ENCODE results near the gene ALKBH3. TPM values are rescaled to one million over a fixed set of nuclear protein-coding genes. Genes with fewer than 3 reads are reported as not detected.

The ALKBH3 gene
- total RNA-seq, 1 donor = 47.8 TPM

DNA sequence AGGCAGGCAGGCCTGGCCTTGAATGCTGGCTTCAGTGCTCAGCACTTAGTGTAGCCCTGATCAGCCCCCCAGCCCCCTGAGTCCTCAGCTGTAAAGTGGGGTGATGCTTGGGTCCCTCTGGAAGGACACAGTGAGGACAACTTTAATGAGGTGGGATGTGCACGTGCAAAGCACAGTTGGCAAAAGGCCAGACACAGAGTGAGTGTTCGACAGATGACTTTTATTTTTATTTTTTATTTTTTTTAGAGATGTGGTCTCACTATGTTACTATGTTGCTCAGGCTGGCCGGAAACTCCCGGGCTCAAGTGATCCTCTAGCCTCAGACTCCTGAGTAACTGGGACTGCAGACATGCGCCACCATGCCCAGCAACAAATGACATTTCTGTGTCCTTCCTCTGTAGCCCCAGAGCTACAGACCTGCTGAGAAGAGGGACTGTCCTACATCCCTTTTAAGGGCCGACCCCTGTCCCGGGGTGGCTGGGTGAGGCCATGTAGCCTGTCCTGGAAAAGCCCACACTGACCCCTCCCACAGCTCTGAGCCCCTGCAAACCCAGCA lies 54.9 kb downstream of the ALKBH3 start:
- Histone ChIP-seq H3K27ac (ENCODE audit: low read depth, low read length) (no peak overlapping the region), H4K20me1 (ENCODE audit: insufficient read depth, low read length) (no peaks in the 10 kb centered on the region), H3K27me3 (ENCODE audit: insufficient read depth, low read length) (peaks cover 3% of the 10 kb centered on the region), H3K36me3 (ENCODE audit: insufficient read depth, low read length) (no peaks in the 10 kb centered on the region), H3K4me1 (ENCODE audit: insufficient read depth, low read length) (peaks cover 24% of the 10 kb centered on the region), H2AFZ (ENCODE audit: low read length) (no peak overlapping the region), H3K4me3 (ENCODE audit: insufficient read depth, low read length) (no peak overlapping the region), H3K9me3 (ENCODE audit: low read depth, low read length) (no peaks in the 10 kb centered on the region), H3K4me2 (ENCODE audit: insufficient read depth, low read length) (no peak overlapping the region), H3K79me2 (ENCODE audit: insufficient read depth, low read length) (no peaks in the 10 kb centered on the region)
- TF ChIP-seq, protein P1, sequence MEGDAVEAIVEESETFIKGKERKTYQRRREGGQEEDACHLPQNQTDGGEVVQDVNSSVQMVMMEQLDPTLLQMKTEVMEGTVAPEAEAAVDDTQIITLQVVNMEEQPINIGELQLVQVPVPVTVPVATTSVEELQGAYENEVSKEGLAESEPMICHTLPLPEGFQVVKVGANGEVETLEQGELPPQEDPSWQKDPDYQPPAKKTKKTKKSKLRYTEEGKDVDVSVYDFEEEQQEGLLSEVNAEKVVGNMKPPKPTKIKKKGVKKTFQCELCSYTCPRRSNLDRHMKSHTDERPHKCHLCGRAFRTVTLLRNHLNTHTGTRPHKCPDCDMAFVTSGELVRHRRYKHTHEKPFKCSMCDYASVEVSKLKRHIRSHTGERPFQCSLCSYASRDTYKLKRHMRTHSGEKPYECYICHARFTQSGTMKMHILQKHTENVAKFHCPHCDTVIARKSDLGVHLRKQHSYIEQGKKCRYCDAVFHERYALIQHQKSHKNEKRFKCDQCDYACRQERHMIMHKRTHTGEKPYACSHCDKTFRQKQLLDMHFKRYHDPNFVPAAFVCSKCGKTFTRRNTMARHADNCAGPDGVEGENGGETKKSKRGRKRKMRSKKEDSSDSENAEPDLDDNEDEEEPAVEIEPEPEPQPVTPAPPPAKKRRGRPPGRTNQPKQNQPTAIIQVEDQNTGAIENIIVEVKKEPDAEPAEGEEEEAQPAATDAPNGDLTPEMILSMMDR (IDR thresholded peaks at IDR 0.05; ENCODE audit: extremely low read depth, low read depth, low read length) = no peak
- peak; percentile 23 for DNase-seq (ENCODE audit: insufficient read length, low spot score, missing footprints)

DNA sequence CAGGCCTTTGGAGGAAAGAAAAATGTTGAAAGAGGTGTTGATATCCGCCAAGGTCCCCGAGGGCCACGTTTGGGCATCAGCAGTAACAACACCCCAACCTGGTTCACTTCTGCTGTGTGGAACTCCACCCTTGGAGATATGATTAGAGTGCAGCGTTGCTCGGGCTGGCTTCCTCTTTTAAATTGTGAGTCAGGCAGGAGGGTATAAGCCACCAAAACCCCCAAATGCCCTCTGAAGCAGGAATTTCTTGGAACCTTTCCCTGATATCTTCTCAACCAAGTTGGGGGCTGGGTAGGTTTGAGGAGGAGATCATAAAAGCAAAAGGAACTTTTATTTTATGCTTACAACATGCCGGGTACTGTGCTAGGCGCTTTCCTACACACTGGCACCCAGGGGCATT lies 55.4 kb downstream of the ALKBH3 start:
- Histone ChIP-seq H4K20me1 (ENCODE audit: insufficient read depth, low read length) (no peaks in the 10 kb centered on the region), H3K4me3 (ENCODE audit: insufficient read depth, low read length) (no peak overlapping the region), H3K79me2 (ENCODE audit: insufficient read depth, low read length) (no peaks in the 10 kb centered on the region), H3K4me1 (ENCODE audit: insufficient read depth, low read length) (peaks cover 24% of the 10 kb centered on the region), H2AFZ (ENCODE audit: low read length) (no peak overlapping the region), H3K27ac (ENCODE audit: low read depth, low read length) (no peak overlapping the region), H3K9me3 (ENCODE audit: low read depth, low read length) (no peaks in the 10 kb centered on the region), H3K36me3 (ENCODE audit: insufficient read depth, low read length) (no peaks in the 10 kb centered on the region), H3K4me2 (ENCODE audit: insufficient read depth, low read length) (no peak overlapping the region), H3K27me3 (ENCODE audit: insufficient read depth, low read length) (peaks cover 9% of the 10 kb centered on the region)
- DNase-seq (ENCODE audit: insufficient read length, low spot score, missing footprints) = peak; percentile 72
- TF ChIP-seq, protein P1 (IDR thresholded peaks at IDR 0.05; ENCODE audit: extremely low read depth, low read depth, low read length) = no peak

DNA sequence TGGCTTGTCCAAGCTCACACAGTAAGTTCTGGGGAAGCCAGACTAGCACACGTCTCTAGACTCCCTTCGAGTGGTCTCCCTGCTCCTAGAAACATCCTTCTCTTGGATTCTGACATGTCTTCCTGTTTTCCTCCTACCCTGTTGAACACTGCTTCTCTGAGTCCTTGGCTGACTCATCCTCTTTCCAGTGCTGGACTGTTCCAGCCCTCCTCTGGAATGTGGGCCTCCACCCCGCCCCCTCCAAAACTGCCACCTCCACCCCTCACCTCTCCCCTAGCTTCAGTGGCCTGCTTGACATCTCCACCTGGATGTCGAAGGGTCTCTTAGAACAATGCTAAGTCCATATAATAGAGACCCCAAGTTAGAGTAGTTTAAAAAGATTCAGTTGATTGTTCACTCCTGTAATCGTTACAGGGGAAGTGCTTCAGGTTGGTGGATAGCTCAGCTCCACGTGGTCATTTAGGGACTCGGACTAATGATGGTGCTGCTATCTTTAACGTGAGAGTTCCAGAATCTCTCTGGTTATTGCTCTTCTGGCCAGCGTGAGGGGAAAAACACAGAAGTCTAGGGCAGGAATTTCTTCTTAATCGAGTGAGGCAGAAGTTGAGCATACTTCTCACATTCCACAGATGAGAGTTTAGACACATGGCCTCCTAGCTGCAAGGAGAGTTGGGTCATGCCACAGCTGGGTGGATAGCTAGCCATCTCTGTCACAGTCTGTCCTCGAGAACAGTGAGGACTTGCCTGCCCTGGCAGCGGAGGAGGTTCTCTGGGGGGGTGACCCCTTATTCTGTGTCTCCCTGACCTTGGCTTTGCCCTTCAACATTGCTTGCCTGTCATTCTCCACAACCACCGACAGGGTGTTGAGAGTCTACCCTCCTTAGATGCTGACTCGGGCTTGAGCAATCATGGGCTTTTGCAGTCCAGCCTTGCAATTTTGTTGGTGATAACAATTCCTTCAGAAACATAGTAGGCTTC lies 57.1 kb downstream of the ALKBH3 start:
- Histone ChIP-seq H3K27ac (ENCODE audit: low read depth, low read length) (peak overlapping the region; percentile 17), H3K4me1 (ENCODE audit: insufficient read depth, low read length) (peaks cover 28% of the 10 kb centered on the region), H3K4me2 (ENCODE audit: insufficient read depth, low read length) (no peak overlapping the region), H3K27me3 (ENCODE audit: insufficient read depth, low read length) (peaks cover 17% of the 10 kb centered on the region), H3K36me3 (ENCODE audit: insufficient read depth, low read length) (no peaks in the 10 kb centered on the region), H4K20me1 (ENCODE audit: insufficient read depth, low read length) (no peaks in the 10 kb centered on the region), H2AFZ (ENCODE audit: low read length) (peak overlapping the region; percentile 32), H3K9me3 (ENCODE audit: low read depth, low read length) (no peaks in the 10 kb centered on the region), H3K79me2 (ENCODE audit: insufficient read depth, low read length) (no peaks in the 10 kb centered on the region), H3K4me3 (ENCODE audit: insufficient read depth, low read length) (no peak overlapping the region)
- DNase-seq (ENCODE audit: insufficient read length, low spot score, missing footprints) = peak; percentile 98
- TF ChIP-seq, protein P1 (IDR thresholded peaks at IDR 0.05; ENCODE audit: extremely low read depth, low read depth, low read length) = peak; percentile 23

Data from osteoblast (primary cell).